GM12892 (cell line): ENCODE data around the gene MT1X.

Experiments used
- POLR2A ChIP-seq: IDR thresholded peaks from 2 replicates; pipeline ENCODE4 v1.6.1; 2011; ENCODE audit warnings: low read depth, low read length, control low read depth
- POLR2AphosphoS5 ChIP-seq: IDR thresholded peaks from 2 replicates; pipeline ENCODE4 v1.6.1; 2011; ENCODE audit warnings: low read depth, low read length, control low read depth

DNA sequence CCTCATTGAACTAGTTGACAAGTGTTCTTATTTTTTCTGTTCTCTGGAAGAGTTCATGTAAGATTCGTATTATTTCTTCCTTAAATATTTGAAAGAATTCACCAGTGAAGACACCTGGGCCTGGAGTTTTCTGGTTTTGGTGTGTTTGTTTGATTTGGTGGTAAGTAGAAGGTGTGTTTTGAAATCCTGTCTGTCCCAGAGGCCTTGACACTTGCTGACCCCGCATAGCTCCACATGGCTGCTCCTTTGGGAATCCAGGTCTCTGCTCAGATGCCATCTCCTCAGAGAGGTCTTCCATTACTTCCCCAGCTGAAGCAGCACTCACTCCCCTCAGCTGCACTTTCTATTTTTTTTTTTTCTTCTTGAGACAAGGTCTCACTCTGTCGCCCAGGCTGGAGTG, 41.9 kb downstream of the MT1X start:
- TF ChIP-seq POLR2AphosphoS5: no peak
- TF ChIP-seq POLR2A: no peak
